HG02943 (cell line): ENCODE results near the gene PIK3C3.
"Not testable (repeated sequence)": the region's sequence is repeated elsewhere in the genome, so short reads cannot be mapped to it uniquely, and the experiment has no call there.

Experiments
- ATAC-seq: cut with Tn5 transposase; IDR thresholded peaks from one replicate; pipeline ENCODE4 v1.9.1; 2021; ENCODE audit warnings: mild to moderate bottlenecking, low read depth, moderate library complexity; ENCODE audit not compliant: unreplicated experiment

PIK3C3 gene

GRCh38 chr18:42011053-42011452 is 56.0 kb downstream of the PIK3C3 start:
- peak; percentile 99 for ATAC-seq

- ATAC-seq, result no peak
These were observed 63.8 kb downstream of the PIK3C3 start for GRCh38 chr18:42018831-42019230.

GRCh38 chr18:42024131-42024530 is 69.1 kb downstream of the PIK3C3 start:
- ATAC-seq, result no peak

- peak; percentile 4 for ATAC-seq
These were observed 70.5 kb downstream of the PIK3C3 start for GRCh38 chr18:42025491-42025890.

- ATAC-seq, result peak; percentile 86
These were observed 71.1 kb downstream of the PIK3C3 start for GRCh38 chr18:42025974-42026625.

GRCh38 chr18:42028247-42028832 is 73.3 kb downstream of the PIK3C3 start:
- ATAC-seq, result no peak

GRCh38 chr18:42029092-42029491 is 74.1 kb downstream of the PIK3C3 start:
- no peak for ATAC-seq

- no peak for ATAC-seq
These were observed 75.7 kb downstream of the PIK3C3 start for GRCh38 chr18:42030586-42031182.

GRCh38 chr18:42032447-42032846 is 77.4 kb downstream of the PIK3C3 start:
- no peak for ATAC-seq

- ATAC-seq, result no peak
These were observed 78.2 kb downstream of the PIK3C3 start for GRCh38 chr18:42033137-42033810.

- ATAC-seq, result no peak
These were observed 83.9 kb downstream of the PIK3C3 start for GRCh38 chr18:42038936-42039335.

- no peak for ATAC-seq
These were observed 84.4 kb downstream of the PIK3C3 start for GRCh38 chr18:42039396-42039795.

GRCh38 chr18:42041793-42042192 is 86.8 kb downstream of the PIK3C3 start:
- ATAC-seq, result no peak

GRCh38 chr18:42045346-42045745 is 90.3 kb downstream of the PIK3C3 start:
- ATAC-seq, result no peak

- no peak for ATAC-seq
These were observed 92.7 kb downstream of the PIK3C3 start for GRCh38 chr18:42047721-42048120.

- no peak for ATAC-seq
These were observed 93.1 kb downstream of the PIK3C3 start for GRCh38 chr18:42048158-42048557.

GRCh38 chr18:42049536-42049935 is 94.5 kb downstream of the PIK3C3 start:
- not testable (repeated sequence) for ATAC-seq

GRCh38 chr18:42051411-42051810 is 96.4 kb downstream of the PIK3C3 start:
- ATAC-seq, result no peak

GRCh38 chr18:42052122-42052708 is 97.2 kb downstream of the PIK3C3 start:
- no peak for ATAC-seq

- peak; percentile 73 for ATAC-seq
These were observed 98.3 kb downstream of the PIK3C3 start for GRCh38 chr18:42053188-42053781.

- no peak for ATAC-seq
These were observed 109.1 kb downstream of the PIK3C3 start for GRCh38 chr18:42064109-42064508.
